ENCODE data around the gene LRRK1.

LRRK1 gene

DNA sequence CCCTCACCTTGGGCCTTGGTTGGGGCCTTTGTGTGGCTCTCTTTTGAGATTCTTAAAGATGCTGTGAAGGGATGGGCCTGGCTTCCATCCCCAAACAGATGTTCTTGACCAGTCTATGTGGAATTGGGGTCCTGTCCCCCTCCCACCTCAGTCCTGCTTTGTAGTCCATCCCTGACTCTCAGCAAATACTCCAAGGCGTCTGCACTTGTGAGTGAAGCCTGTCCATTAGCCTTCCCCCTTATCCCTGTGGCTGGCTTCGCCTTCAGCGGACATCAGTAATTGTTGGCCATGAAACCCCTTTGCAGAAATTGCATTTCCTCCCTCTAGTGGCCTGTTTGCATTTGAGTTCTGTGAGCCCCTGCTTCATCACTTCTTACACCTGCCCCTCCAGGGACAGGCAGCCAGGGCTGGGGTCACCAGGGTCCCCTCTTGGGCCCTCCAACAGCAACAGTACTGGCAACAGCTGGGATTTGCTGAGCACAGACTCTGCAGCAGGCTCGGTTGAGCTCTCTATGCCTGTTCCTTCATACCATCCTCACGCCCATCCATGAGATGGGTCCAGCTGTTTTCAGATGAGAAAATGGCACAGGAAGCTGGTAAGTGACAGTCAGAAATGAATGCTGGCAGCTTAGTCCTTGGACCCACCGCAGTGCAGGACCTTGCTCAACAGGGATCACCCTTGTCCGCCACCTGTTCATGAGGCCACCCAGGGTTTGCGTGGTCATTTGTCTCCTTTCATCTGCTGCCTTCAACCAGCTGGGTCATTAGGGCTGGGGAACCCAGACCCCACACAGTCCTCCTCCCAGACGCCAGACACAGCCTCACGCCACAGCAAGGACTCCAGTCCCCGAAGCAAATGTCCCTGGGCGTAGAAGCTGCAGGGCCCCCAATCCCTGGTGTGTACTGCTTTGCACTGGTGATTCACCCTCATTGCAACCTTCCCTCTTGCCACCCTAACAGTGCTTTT, 8.9 kb upstream of the LRRK1 start:
- no peak for DNase-seq (ENCODE audit: low read depth)

DNA sequence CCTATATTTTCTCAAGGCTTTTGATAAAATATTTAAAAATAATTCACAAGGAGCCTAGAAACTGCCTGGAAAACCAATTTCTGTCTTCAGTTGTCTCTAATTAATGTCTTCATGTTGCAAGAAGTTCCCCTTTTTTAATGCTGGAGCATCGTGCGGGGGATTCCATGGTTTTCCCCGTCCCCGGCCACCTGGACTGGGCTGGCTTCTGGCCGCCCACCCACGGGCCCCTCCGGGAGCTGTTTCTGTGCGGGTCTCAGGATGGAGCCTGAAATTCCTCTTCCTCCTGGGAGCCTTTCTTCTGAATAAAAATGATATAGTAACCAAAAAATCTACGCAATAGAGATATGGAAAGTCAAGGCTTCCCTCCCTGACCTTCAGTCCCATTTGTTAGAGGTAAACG, 8.1 kb upstream of the LRRK1 start:
- DNase-seq (ENCODE audit: low read depth) = no peak

DNA sequence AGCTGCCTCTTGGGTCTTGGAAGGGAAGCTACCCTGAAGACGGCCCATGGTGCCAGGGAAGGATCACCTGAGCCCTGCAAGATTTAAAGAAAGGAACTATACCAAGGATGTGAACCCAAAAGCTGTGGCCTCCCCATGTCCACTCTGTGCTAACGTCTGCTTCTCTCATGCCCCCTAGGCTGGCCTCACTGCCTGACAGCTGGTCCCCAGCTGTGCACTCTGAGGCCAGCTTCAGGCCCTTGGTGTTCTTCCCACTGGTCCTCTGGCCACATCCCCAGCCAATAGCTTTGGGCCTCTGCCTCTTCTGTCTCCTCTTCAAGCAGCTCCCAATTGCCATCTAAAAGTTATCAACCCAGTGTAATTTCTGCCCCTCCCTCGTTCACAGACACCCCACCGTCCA, 5.2 kb upstream of the LRRK1 start:
- no peak for DNase-seq (ENCODE audit: low read depth)

DNA sequence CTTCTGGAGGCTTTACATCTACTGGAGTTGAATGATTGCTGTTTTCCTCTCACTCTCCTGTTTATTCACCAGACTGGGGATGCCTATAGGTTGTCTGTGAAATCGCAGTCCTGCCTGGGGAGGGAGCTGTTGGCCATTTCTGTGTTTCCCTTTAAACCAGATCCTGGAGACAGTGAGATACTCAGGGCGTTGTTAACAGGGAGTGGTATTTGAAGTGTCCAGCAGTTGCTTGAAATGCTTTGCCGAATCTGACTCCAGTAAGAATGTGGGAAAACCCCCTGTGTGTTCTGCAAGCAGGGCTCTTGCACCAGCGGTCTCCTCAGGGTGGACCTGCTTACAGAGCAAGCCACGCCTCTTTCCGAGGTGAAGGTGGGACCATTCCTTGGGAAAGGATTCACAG, 4.3 kb upstream of the LRRK1 start:
- no peak for DNase-seq (ENCODE audit: low read depth)

DNA sequence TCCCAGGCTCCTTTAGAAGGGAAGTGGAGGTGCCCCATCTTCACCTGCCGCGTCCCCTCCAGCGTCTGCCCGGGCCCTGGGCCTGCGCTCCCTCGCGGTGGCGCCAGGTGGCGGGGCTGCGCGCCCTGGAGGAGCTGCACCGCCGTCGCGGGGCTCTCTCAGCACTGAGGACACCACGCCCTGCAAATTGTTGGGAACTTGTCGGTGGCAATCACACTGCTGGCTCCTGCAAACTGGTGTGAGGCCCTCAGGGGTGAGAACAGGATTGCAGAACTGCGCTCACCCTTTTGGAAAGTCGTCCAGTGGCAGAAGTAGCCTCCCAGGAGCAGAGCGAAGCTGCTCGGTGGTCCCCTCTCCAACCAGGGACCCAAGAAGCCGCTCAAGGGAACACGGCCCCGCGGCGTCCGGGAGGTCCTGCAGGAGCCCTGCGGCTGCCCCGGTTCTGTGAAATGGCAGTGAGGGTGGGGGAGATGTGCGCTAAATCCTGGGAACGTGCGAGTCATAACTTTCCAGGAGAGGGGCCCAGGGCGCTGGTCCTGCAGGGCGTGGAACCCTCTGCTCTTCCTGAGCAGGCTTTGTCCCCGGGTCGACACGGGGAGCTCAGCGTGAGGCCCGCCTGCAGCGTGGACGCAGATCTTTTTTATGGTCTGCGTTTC, 995 bp upstream of the LRRK1 start:
- peak; percentile 31 for DNase-seq (ENCODE audit: low read depth)

DNA sequence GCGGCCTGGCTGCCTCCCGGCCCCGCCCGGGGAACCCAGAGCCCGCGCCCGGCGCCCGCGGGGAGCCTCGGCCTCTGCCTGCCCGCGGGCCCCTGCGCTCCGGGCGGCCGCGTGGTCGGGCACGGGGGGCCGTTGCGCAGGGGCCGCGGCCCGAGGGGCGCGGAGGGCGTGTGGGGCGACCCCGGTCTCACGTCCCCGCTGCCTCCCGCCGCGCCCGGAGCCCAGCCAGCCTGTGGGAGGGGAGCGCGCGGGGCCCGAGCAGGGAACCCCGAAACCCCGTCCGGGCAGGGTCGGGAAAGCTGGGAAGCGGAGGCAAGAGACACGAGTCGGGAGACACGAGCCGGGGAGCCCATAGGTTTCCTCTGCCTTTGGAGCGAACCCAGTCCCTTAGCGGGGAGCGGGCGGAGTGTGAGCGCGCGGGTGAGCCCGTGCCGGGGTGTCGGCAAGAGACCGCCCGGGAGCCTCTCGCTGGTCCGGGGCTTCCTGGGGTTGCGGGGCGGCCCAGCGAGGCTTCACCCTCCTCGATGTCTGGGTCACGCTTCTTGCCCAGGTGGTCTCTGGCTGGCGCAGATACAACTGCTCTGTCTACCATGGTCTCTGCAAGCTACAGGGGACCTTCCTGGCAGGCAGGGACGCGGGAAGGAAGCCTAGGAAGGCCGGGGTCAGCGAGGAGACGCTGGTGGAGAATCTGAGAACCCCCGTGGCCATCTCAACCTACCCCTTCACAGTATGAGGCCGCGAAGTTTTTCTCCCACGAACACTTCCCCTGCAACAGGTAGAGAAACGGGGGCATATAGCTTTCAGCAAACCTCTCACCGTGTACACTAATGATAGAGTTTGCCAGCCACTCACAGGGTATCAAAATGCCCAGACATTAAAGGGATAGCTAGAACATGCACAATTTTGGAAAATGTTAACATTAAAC, 586 bp downstream of the LRRK1 start:
- DNase-seq (ENCODE audit: low read depth) = no peak

DNA sequence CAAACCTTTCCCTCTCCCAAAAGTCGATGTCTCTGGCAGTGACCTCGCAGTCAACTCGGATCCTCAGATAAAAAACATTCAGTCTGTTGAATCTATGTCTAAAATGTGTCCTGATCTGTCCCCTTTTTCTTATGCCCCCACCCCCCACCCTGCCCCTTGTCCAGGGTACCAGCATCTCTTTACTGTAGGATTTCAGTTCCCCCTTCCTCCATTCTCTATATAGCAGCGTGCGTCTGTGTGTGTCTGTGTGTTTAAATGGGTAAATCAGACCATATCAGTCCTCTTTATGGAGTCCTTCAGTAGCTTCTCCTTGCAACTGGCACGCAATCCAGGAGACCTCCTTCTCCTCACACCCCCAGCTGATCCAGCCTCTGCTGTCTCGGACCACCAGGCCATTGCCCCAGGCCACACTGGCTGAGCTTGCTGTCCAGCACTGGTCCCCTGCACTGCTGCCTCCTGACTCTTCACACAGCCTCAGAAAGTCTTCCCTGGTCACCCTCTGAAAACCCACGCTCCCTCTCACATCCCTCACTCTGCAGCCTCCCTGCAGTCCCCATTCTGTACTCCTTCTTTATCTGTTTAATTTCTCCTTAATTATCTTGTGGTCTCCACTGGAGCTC, 1.5 kb downstream of the LRRK1 start:
- no peak for DNase-seq (ENCODE audit: low read depth)

DNA sequence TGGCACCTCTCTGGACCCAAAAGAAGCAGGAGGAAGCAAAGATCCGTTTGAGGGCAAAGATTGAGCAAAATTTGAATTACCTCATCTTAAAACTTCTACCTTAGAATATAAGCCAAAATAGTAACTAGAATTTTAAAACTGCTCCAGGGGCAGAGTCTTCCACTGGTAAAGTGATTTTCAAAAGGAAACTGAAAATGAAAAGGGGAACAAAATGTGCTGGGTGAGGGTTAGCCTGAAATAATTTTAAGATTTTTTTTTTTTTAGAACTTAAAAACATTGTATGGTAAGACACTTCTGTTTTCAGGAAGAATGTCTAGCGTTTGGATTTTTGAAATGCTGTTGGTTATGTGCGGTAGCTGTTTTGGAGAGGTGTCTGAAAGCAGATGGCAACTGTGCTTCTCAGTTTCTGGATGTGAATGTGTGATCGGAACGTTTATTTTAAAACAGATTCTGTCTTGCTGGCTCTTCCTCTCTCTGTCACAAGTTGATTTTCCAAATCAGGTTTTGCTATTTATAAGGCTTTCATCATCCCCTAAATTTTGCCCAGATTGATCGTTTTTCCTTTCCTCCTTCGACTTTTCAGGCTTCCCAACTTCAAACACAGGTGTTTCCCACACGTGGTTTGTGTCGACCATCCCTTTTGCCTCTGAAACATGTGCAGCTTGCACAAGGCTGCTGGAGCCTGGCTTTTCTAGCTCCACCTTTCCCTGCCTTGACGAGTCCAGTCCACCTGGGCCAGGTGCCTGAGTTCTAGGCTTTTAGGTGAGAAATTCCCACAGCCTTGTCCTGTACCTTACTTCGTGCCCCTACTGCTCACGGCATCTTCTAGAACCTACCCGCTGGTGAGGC, 3.3 kb downstream of the LRRK1 start:
- no peak for DNase-seq (ENCODE audit: low read depth)

DNA sequence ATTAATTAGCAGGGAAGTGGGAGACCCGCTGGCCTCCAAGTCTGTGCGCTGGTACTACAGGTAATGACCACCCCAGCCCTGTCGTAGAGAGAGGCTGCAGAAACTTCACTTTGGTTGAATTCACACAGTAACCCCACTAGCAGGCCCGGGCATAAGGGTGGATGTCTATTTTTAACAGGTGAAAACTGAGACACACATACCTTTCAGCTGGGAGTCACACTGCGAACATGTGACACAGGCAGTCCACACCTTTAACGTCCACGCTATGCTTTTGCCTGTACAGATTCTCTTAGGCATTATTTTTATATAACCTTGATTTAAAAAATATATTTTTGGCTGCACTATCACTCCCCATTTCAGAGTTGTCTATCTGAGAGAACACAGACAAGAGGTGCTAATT, 3.9 kb downstream of the LRRK1 start:
- no peak for DNase-seq (ENCODE audit: low read depth)

GRCh38 chr15:100923902-100924301, 4.7 kb downstream of the LRRK1 start:
- no peak for DNase-seq (ENCODE audit: low read depth)

GRCh38 chr15:100924436-100924835, 5.3 kb downstream of the LRRK1 start:
- no peak for DNase-seq (ENCODE audit: low read depth)

DNA sequence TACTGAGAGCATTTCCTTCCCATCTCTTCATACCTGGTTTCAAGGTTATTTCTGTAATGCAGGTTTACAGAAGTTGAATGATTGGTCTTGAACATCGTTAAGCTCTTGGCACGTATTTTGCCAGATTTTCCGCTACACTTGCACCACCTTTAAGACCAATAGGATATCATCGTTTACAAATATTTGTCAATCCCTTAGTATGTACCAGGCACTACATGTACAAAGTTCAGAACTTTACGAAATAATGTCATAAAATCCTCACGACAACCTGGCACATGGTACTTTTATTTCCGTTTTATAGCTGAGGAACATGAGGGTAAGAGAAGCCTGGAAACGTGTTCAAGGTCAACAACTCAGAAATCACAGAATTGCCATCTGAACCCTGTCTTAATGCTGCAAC, 6.3 kb downstream of the LRRK1 start:
- DNase-seq (ENCODE audit: low read depth) = no peak

- DNase-seq (ENCODE audit: low read depth) = no peak
These were observed 7.1 kb downstream of the LRRK1 start for GRCh38 chr15:100926258-100926657.

GRCh38 chr15:100926971-100927756, 8.0 kb downstream of the LRRK1 start:
- no peak for DNase-seq (ENCODE audit: low read depth)

GRCh38 chr15:100928632-100929280, 9.6 kb downstream of the LRRK1 start:
- DNase-seq (ENCODE audit: low read depth) = no peak

DNA sequence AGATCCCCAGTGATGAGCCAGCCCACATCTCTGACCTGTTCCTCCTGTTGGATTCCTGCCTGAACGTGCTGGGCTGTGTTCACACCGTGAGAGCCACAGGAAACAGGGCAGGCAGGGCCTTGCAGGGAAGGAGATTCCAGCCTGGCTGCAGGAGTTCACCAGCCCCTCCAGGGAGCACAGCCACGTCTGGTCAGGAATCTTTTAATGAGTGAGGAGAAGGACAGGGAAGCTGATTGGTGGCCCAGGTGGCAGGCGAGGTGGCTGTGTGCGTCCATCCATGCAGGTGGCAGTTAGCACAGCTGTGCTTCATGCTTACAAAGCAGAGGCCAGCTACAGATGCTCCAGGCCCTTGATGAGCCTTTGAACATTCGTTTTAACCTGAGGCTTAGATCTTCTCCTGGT, 10.5 kb downstream of the LRRK1 start:
- DNase-seq (ENCODE audit: low read depth) = no peak

GRCh38 chr15:100930306-100930848, 11.2 kb downstream of the LRRK1 start:
- no peak for DNase-seq (ENCODE audit: low read depth)

DNA sequence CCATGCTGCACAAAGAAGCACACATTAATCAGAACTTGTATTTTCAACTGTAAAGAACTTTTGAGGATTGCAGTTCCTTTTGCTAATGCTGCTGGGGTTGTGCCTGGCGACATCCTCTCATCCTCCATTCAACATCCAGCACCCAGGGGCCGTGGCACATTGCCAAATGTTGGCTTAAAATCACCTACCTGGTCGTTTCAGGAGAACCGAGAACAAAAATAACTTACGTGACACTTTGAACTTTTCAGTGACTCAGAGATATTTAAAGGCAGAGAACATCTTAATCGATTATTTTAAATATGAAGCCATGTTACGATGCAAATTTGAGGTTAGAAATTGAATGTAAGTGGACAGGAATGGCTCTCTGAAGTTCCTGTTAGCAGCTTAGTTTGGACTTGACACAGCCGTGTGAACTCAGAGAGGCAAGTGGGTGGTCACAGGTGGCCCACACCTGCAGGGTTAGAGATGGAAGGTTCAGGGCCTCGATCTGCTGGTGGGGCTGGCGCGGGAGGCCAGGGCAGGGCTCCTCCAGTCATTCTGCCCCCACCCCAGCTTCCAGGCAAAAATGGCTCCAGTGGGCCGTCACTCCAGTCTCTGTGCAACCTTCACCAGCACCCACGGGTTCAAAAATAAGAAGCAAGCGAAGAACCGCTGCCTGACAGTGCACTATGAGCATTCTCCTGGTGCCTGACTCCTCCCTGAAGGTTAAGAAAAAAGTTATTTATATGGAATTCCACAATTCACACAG, 12.2 kb downstream of the LRRK1 start:
- no peak for DNase-seq (ENCODE audit: low read depth)
